ENCODE results near the gene DNAAF1.

GRCh38 chr16:84119368-84119767 is 25.7 kb upstream of the DNAAF1 start:
- TF ChIP-seq EZH2 (IDR thresholded peaks at IDR 0.05; ENCODE audit: insufficient read depth, poor library complexity, severe bottlenecking): no peak
- TF ChIP-seq EZH2phosphoT487 (IDR thresholded peaks at IDR 0.05; ENCODE audit: insufficient read depth, low read depth): no peak

Measured in GM23248 (cell line).